Heart left ventricle (tissue), 16 donors: ENCODE data around the gene CATSPERD. TPM values are rescaled to one million over a fixed set of nuclear protein-coding genes. Genes with fewer than 3 reads are reported as not detected.

Experiments used
- ATAC-seq, 4 donors: fragments of 200-7000 bp; cut with Tn5 transposase; one replicate each; pipeline ENCODE4 v1.9.1; 2020 to 2022; ENCODE audit warnings: moderate library complexity in 4 of 4, mild to moderate bottlenecking in 3 of 4, moderate number of reproducible peaks in 1 of 4
- DNase-seq, 5 donors: peaks; one replicate each; pipeline ENCODE4 v3.0.0-alpha.2; 2020
- H3K27ac ChIP-seq, 12 donors: fragments of 200-600 bp; sonication (generic) in 4 of 12; one replicate each; pipeline versions ENCODE4 v1.5.0 to v1.8.0; 2016 to 2022; ENCODE audit warnings: mild to moderate bottlenecking in 2 of 12
- H3K27me3 ChIP-seq, 9 donors: fragments of 200-600 bp; sonication (generic) in 2 of 9; one replicate each; pipeline versions ENCODE4 v1.5.1 to v1.8.0; 2016 to 2022; ENCODE audit warnings: mild to moderate bottlenecking in 3 of 9
- H3K36me3 ChIP-seq, 9 donors: fragments of 200-600 bp; sonication (generic) in 2 of 9; one replicate each; pipeline versions ENCODE4 v1.5.0 to v1.8.0; 2018 to 2022; ENCODE audit warnings: mild to moderate bottlenecking in 2 of 9
- H3K4me1 ChIP-seq, 12 donors: fragments of 200-600 bp; sonication (generic) in 4 of 12; one replicate each; pipeline versions ENCODE4 v1.5.0 to v1.8.0; 2016 to 2022; ENCODE audit warnings: mild to moderate bottlenecking in 3 of 12
- H3K4me3 ChIP-seq, 12 donors: fragments of 200-600 bp; sonication (generic) in 4 of 12; one replicate each; pipeline versions ENCODE4 v1.5.0 to v1.8.0; 2017 to 2022; ENCODE audit warnings: mild to moderate bottlenecking in 9 of 12, moderate library complexity in 4 of 12
- H3K9me3 ChIP-seq, 12 donors: fragments of 200-600 bp; sonication (generic) in 4 of 12; one replicate each; pipeline versions ENCODE4 v1.5.0 to v1.8.0; 2016 to 2022; ENCODE audit warnings: mild to moderate bottlenecking in 1 of 12
- POLR2A ChIP-seq, 2 donors: fragments of 450-650 bp; IDR thresholded peaks; one replicate each; pipeline ENCODE4 v1.6.1; 2017; ENCODE audit warnings: antibody characterized with exemption in 2 of 2, mild to moderate bottlenecking in 2 of 2, moderate library complexity in 2 of 2
- WGBS, 4 donors: extraction: QIAGEN DNeasy Blood & Tissue Kit in 2 of 4; methylation state at CpG; one replicate each; pipeline versions ENCODE4 v1.1.5 to v1.1.7; 2013 to 2018; 5-methylcytosine and 5-hydroxymethylcytosine counted together
- intact Hi-C, 10 donors: fragments of 100-400 bp; cut with DNase I; formaldehyde crosslinking; loops; one replicate each; pipeline versions ENCODE4 v1.11.1 to v1.14.2; 2022
- polyA plus RNA-seq, 2 donors: library from polyadenylated mRNA; stranded (reverse); fragments of 200-250 nt; gene quantifications; one replicate each; pipeline ENCODE4 v1.2.3, GENCODE V29; 2013
- total RNA-seq, 9 donors: library from RNA; depleted of rRNA in 2 of 9; stranded (reverse); fragments of >200 nt in 2 of 9; fragmentation: NEBNext Ultra II Directional in 3 of 9; extraction: Animal tissue kit (Norgen Biotek cat#: 25700) in 3 of 9; gene quantifications; one replicate each; pipeline versions ENCODE4 v1.1.0 to v1.2.4, GENCODE V29; 2016 to 2023
- TF ChIP-seq, protein P1 (sequence below), 12 donors: fragments of 200-600 bp; sonication (generic) in 4 of 12; IDR thresholded peaks; one replicate each; pipeline versions ENCODE4 v1.5.0 to v1.8.0; 2018 to 2022; ENCODE audit warnings: antibody characterized with exemption in 12 of 12, mild to moderate bottlenecking in 5 of 12
- donor health status: ischemic (EF 13 %, LVEDD 7.1; RV severe dilation, severe dysfunction).
- donor health status: healthy with polysubstance abuse.
- donor health status: DM: no; HTN: yes; CAD: no.
- donor health status: DM: no; HTN: no; CAD: no.
- donor health status: ischemic (EF 25% LVEDD 6.9; RV normal size, moderate dysfunction).
- donor health status: ischemic (EF 25% LVEDD 5.7; RV mildly dilated, moderate dysfunction).
- donor health status: healthy.
- donor health status: DM: yes; HTN: yes; CAD: no.
- donor health status: ischemic (EF 35%, LVEDD 5.7; RV mildly dilated, moderate dysfunction).
- donor health status: nonischemic (EF 11% LVEDD 7.7; RV severe dilation, severe dysfunction).
- donor health status: DM: yes; HTN: yes; CAD: no.
- donor health status: PGD.
- donor health status: ischemic (EF 29% LVEDD 5.4; RV normal size, mild dysfunction).
- donor health status: nonischemic (EF 23%, LVEDD 6.1; RV moderate dilation, normal function).

Gene CATSPERD
- total and polyA plus RNA-seq, 11 donors = not detected

DNA sequence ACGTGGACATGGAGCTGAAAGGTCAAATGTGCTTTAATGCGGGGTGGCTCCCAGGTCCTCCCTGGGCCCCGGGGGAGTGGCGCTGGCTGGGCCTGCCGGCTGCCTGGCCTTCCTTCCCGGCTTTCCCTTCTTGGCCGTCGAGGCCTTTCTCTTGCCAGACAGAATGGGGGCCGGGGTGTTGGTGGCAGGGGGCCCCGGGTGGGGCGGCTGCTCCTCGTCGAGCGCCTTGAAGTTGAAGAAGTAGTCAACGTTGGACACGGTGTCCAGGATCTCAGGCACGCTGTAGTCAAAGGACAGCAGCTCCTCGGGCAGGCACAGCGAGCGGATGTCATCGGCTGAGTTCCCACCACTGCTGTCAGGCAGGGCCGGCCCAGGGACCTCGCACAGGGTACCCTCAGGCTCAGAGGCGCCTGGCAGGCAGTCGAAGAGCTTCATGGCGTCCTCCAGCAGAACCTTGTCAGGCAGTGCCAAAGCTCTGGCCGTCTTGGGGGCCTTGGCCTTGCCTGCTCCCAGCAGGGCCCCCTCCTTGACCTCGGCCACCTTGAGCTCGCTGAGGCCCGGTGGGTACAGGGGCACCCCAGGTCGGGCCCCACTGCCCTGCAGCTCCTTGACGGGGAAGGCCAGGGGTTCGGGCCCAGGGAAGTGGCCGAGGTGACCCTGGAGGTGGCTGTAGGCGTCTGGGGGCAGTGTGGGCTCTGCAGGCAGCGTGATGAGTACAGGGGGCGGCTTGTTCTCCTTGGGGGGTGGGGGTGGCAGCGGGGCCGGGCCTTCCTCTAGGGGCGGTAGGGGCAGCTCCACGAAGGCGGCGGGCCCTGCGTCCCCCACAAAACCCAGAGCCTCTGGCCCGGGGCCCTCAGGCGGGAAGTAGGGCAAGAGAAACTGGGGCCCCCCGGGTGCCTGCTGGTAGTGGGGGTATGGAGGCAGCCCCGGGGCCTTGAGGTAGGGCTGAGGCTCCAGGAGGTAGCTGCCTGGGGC is 62.8 kb downstream of the CATSPERD start:
- H3K4me1 ChIP-seq = no peaks in the 10 kb centered on the region
- peak in 3 of 4 donors; percentile 4 to 9 (median 6) for ATAC-seq

DNA sequence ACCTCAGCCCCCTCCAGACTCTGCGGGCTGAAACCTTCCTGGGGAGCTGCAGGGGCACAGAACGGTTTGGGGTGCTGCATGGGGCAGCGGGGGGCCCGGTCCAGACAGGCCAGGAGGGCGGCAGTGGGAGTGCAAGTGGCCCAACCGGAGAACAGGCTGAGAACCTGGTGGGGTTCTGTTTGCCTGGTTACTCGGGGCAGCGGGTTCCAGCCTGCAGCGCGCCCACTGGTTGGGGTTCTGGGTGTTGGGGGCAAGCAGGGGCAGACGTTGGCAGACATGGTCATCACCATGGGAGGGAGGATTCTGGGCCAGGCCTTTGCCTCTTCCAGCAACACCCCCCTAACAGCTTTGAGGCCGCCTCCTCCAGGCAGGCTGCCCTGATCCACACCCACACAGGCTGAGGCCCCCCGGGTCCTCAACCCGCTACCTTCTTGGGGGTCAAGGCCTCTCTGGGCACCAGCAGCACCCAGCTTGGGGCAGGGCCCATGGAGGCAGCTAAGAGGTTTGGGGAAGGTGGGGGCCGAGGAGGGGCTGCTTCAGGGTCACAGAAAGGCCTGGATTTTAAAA is 64.2 kb downstream of the CATSPERD start, which contains the start of gene PRR22:
TSS of gene PRR22 (minus strand) at position 166 of the 567 bp plus-strand sequence. CDS start at position 80, 86 bp downstream.
- ATAC-seq (no peak), DNase-seq (no peak)
- Histone ChIP-seq H3K9me3 (no peaks in the 10 kb centered on the region), H3K4me3 (no peak within 1 kb of the TSS), H3K27me3 (no peaks in the 10 kb centered on the region), H3K4me1 (peaks cover 0 to under 1% (median 0%) of the 10 kb centered on the region in 12 donors), H3K36me3 (peaks cover 2 to 65% (median 57%) of the 10 kb centered on the region in 9 donors), H3K27ac (no peak within 1 kb of the TSS)
- 92 to 97% (median 93%) methylated on average over 11 to 15 of the region's 15 CpGs for WGBS, 4 donors
- intact Hi-C loops = no loop called here
- no peak for TF ChIP-seq POLR2A (IDR thresholded peaks at IDR 0.05)
- TF ChIP-seq, protein P1, sequence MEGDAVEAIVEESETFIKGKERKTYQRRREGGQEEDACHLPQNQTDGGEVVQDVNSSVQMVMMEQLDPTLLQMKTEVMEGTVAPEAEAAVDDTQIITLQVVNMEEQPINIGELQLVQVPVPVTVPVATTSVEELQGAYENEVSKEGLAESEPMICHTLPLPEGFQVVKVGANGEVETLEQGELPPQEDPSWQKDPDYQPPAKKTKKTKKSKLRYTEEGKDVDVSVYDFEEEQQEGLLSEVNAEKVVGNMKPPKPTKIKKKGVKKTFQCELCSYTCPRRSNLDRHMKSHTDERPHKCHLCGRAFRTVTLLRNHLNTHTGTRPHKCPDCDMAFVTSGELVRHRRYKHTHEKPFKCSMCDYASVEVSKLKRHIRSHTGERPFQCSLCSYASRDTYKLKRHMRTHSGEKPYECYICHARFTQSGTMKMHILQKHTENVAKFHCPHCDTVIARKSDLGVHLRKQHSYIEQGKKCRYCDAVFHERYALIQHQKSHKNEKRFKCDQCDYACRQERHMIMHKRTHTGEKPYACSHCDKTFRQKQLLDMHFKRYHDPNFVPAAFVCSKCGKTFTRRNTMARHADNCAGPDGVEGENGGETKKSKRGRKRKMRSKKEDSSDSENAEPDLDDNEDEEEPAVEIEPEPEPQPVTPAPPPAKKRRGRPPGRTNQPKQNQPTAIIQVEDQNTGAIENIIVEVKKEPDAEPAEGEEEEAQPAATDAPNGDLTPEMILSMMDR (IDR thresholded peaks at IDR 0.05) = no peak

More for the DNA sequence above, 62.8 kb downstream of the CATSPERD start:
- peaks cover 0 to 51% (median 42%) of the 10 kb centered on the region in 9 donors for H3K36me3 ChIP-seq
- intact Hi-C loops = no loop called here
- no peak overlapping the region for H3K27ac ChIP-seq
- WGBS, 4 donors = 82 to 87% (median 84%) methylated on average over 24 to 48 of the region's 48 CpGs
- TF ChIP-seq, protein P1 (IDR thresholded peaks at IDR 0.05) = no peak
- TF ChIP-seq POLR2A (IDR thresholded peaks at IDR 0.05) = no peak
- DNase-seq = no peak
- no peaks in the 10 kb centered on the region for H3K27me3 ChIP-seq
- H3K4me3 ChIP-seq = no peak overlapping the region
- H3K9me3 ChIP-seq = no peaks in the 10 kb centered on the region

DNA sequence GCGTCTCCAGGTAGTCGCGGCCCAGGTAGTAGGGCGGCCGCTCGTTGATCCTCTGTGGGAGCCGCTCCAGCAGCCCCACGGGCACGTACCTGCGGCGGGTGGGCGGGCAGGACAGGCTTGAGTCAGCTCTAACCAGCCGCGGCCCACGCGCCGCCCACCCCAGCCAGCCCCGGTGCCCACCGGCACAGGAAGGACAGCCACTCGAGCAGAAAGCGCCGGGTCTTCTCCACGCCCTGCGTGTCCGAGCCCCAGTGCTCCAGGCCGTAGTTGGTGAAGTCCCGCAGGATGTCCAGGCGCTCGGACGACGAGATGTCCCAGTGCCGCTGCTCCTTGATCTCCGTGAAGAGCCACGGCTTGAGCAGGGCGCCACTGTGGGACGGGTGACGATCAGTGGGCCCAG is 65.0 kb downstream of the CATSPERD start:
- TF ChIP-seq POLR2A (IDR thresholded peaks at IDR 0.05) = no peak
- TF ChIP-seq, protein P1 (IDR thresholded peaks at IDR 0.05) = no peak
- Histone ChIP-seq H3K27ac (no peak overlapping the region), H3K9me3 (no peaks in the 10 kb centered on the region), H3K36me3 (peaks cover 2 to 69% (median 61%) of the 10 kb centered on the region in 9 donors), H3K4me1 (peaks cover 0 to 8% (median 6%) of the 10 kb centered on the region in 12 donors), H3K4me3 (no peak overlapping the region), H3K27me3 (no peaks in the 10 kb centered on the region)
- intact Hi-C loops = no loop called here
- WGBS, 4 donors = 94 to 98% (median 96%) methylated on average over 10 to 37 of the region's 37 CpGs
- ATAC-seq = no peak
- no peak for DNase-seq
